HG03045 (cell line): ENCODE measurements around the gene GCNT1.
A peak's percentile ranks its signal among the peaks of the same experiment; 100 is the strongest.
"Not testable (repeated sequence)": the region's sequence is repeated elsewhere in the genome, so short reads cannot be mapped to it uniquely, and the experiment has no call there.

Experiments used
- ATAC-seq: cut with Tn5 transposase; IDR thresholded peaks from one replicate; pipeline ENCODE4 v1.9.1; 2021; ENCODE audit warnings: mild to moderate bottlenecking, moderate library complexity; ENCODE audit not compliant: unreplicated experiment

GCNT1 gene

DNA sequence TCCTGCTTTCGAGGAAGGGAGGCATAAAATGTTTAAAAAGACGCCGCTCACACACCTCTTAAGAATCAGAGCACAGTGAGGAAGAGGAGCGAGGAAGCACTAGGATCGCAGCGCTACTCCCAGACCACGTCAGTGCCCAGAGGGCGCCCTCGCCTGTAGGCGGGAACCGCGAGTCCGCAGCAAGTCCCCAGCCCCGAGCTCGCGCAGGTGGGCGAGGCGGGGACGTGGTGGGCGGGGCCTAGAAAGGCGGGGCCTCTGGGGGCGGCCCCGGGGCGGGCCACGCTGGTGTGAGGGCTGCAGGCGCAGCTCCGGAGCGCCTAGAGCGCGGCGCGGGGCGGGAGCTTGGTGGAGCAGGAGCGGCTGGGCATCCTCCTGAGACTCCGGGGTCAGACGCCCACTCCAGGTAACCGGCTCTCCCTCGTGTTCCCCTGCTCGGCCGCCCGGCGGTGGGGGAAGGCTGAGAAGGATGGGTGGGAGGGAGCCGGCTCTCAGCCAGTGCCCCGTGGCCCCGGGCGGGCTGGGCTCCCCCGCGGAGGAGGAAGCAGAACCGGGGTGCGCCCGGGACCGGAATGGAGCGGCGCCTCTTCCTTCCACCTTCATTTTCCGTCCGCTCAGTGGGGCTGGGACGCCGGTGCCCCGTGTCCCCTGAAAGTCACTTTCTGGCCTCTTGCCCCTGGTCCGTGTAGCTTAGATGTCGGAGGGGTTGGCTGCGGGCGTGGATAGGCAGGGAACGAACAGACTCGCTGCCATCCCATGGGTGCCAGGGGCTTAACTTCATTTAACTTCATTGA lies at the start of gene GCNT1:
Gene GCNT1 (plus strand): TSS at position 280 of the 791 bp plus-strand sequence. CDS start 43,200 bp downstream, outside the sequence.
- peak; percentile 89 for ATAC-seq

DNA sequence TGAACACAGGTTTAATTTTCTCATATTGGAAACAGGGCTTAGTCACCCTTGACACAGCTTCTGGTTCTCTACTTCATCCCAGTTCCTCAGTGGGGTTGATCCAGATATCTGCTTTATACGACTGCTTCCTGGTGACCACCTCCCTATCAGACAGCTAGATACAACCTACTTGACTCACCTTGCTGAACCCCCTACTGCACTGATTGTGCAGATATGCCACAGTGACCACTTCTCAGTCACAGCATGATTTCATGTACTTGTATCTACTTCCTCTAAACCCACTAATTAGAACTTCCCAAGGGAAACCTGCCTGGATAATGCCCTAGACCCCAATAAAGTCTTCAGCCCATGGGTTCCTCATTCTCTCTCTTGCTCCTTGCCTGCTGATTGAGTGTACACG lies 46.3 kb upstream of the GCNT1 start:
- ATAC-seq: no peak

DNA sequence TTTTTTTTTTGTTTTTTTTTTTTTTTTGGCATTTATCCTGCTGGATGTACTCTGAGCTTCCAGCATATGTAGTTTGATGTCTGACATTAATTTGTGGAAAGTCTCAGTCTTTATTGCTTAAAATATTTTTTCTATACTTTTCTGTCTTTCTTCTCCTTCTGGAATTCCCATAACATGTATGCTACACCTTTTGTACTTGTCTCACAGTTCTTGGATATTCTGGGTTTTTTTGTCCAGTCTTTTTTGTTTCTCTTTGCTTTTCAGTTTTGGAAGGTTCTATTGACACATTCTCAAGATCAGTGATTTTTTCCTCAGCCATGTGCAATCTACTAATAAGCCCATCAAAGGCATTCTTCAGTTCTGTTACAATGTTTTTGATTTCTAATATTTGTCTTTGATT lies 45.3 kb upstream of the GCNT1 start:
- no peak for ATAC-seq

DNA sequence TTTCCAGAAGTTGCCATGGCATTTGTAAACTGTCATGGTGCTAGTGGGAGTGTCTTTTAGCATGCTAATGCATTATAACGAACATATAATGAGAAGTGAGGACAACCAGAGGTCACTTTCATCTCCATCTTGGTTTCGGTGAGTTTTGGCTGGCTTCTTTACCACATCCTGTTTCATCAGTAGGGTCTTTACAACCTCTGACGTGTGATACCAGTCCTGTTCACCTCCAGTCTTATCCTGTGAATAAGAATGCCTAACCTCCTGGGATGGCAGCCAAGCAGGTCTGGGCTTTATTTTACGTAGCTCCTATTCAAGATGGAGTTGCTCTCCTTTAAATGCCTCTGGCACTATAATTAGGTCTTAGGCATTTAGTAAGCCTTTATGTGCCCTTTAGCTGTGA lies 44.3 kb upstream of the GCNT1 start:
- no peak for ATAC-seq

DNA sequence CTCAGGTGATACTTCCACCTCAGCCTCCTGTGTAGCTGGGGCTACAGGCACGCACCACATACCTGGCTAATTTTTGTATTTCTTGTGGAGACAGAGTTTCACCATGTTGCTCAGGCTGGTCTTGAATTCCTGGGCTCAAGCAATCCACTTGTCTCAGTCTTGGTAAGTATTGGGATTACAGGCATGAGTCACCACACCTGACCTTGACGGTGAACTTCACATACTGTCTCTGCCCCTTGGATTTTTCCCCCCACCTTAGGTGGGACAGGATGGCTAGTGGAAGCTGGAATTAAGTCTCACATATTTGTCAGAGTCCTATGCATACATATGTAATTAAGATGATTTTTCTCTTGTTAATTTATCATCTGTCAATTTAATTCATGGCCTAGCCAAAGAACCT lies 43.8 kb upstream of the GCNT1 start:
- ATAC-seq: no peak

DNA sequence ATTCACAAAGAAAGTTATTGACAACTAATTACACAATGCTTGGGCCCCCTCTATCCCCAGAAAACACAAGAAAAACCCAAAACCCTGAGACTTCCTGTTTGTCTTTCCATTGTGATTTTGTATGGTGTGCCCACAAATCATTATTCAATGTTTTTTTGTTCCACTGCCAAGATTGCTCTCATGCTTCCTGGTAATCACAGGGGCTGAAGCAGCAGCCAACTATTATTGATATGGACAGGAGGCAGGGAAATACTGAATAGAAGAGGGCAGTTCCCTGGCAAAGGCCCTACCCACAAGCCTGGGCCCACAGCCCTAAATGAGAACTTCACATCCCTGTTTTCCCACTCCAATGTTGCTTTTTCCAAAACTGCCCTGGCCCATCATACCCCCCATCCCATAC lies 43.3 kb upstream of the GCNT1 start:
- no peak for ATAC-seq

DNA sequence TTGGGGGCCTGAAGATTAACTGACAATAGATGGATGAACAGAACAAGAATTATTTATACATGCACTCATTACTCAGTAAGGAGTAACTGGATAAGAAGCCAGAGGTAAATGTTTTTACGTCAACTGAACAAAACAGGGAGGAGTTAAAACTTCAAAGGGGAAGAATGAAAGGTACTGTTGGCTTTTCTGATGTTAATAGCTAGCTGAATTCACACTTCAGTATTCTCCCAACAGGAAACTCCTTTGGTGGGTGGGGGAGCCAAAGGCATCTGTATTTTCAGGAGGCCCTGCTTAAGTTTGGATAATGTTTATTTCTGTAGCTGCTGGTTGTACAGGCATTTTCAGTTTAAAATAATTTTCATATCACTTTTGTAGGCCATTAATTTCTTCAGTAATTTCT lies 41.6 kb upstream of the GCNT1 start:
- ATAC-seq: no peak

DNA sequence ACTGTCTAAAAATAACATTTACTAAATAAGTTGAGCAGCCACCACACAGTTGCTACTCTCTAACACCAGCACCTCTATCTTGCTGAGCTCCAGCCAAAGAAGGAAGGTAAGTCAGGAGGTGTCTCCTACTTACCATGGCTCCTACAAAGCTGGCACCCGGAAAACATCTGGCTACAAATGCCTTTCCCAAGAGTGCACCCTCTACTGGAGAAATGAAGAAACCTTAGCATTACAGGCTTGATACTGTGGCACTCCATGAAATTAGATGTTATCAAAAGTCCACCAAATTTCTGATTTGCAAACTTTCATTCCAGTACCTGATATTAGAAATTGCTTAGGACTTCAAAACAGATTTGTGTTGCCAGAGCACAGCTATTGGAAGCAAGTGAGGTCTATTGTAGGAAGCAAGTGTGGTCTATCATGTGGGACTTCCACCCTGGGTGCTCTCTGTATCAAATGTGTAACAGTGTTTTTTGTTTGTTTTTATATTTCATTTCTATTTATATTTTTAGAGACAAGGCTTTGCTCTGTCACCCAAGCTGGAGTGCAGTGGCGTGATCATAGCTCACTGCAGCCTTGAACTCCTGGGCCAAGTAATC lies 39.1 kb upstream of the GCNT1 start:
- ATAC-seq: no peak

DNA sequence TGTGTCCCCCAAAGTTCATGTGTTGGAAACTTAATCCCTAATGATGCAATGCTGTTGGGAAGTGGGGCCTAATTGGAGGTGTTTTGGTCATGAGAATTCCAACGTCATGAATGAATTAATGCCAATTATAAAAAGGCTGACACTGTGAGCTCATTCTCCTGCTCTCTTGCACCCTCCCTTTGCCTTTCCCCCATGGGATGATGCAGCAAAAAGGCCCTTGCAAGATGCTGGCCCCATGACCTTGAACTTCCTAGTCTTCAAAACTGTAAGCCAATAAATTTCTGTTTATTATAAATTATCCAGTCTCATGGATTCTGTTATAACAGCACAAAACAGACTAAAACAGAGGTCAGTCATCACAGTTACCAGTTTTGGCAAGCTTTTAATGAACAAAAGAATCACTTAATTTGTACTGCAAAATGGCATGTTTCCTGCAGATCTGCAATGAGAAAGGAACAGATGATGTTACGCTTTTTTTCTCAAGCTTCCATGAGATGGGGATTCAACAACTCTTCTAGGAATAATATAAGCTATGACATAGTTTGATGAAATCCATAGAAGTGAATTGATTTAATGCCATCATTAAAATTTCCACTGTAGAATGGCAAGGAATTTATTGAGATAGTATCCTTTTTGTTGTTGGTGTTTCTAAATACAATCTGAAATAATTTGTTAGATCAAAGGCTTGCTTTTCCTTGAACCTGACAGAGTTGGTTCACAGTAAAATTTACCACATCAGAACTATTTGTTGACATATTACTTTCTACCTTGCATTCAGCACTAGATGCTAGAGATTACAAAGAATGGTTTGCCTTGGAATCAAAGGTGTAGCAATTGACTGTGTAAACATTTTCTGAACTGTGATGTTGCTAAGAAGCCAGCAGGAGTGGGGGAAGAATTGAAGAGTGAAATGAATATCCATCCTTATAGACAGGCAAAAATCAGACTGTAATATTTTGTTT lies 35.5 kb upstream of the GCNT1 start:
- ATAC-seq: no peak

DNA sequence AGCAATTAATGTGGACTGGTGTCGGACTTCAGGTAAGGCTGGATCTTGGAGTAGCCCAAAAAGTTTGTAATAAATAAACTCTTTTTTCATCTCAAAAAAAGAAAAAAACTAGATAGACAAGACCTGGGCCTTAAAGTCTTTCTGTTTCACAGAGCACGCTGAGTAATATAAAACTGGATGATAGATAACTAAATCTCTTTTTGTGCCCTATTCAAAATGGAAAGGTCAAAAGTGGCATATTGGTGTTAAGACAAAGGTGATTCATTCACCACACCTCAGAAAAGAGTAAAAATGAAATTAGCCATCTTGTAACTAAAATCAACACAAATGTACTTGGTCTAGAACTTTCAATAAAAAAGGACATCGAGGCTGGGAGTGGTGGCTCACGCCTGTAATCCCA lies 34.5 kb upstream of the GCNT1 start:
- no peak for ATAC-seq

DNA sequence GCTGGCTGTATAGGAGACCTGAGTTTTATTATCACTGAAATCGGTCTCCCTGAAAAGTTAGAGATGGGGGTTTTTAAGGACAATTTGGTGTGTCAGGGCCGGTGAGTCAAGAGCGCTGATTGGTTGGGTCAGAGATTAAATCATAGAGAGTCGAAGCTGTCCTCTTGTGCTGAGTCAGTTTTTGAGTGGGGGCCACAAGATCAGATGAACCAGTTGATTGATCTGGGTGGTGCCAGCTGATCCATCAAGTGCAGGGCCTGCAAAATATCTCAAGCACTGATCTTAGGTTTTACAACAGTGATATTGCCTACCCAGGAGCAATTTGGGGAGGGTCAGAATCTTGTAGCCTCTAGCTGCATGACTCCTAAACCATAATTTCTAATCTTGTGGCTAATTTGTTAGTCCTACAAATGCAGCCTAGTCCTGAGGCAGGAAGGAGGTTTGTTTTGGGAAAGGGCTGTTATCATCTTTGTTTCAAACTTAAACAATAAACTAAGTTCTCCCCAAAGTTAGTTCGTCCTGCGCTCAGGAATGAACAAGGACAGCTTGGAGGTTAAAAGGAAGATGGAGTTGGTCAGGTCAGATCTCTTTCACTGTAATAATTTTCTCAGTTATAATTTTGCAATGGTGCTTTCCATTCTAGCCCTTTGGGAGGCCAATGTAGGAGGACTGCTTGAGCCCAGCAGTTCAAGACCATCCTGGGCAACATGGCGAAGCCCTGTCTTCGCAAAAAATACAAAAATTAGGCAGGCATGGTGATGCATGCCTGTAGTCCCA lies 33.1 kb upstream of the GCNT1 start:
- ATAC-seq: no peak

DNA sequence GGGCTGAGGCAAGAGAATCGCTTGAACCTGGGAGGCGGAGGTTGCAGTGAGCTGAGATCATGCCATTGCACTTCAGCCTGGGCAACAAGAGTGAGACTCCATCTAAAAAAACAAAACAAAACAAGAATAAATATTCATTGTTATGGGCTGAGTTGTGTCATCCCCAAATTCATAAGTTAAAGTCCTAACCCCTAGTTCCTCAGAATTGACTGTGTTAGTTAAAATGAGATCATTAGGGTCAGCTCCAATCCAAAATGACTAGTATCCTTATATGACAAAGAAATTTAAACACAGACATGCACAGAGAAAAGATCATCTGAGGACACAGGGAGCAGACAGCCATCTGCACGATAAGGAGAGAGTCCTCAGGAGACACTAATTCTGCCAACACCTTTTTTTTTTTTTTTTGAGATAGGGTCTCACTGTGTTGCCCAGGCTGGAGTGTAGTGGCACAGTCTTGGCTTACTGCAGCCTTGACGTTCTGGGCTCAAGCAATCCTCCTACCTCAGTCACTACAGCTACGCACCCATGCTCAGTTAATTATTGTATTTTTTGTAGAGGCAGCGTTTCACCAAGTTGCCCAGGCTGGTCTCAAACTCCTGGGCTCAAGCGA lies 32.1 kb upstream of the GCNT1 start:
- no peak for ATAC-seq

DNA sequence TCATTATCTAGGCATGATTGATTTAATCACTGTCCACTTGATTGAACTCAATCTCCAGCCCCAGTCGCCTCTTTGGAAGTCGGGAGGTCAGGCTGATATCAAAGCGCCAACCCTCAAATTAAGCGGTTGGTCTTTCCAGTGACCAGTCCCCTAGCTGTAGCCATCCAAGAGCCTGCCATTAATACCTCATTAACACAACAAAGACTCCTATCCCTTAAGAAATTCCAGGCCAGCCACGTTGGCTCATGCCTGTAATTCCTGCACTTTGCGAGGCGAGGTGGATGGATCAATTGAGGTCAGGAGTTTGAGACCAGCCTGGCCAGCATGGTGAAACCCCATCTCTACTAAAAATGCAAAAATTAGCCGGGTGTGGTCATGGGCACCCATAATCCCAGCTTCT lies 27.4 kb upstream of the GCNT1 start:
- no peak for ATAC-seq

DNA sequence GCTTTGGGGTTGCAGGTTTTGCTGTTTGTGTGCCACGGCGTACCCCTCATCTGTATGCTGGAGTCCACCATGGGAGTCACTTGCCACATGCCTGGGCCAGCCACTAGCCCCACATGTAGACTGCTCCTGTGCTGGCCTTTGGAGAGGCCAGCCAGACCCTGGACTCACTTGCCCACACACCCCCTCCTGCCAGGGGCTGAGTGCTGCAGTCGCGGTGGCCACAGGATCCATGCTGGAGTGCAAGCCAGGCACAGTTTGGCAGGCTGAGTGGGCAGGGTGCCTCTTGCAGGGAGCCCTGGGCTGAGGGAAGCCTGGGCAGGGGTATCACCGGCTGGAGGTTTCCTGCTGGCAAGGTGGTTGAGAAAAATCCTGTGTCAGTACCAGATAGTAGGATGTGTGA lies 25.6 kb upstream of the GCNT1 start:
- no peak for ATAC-seq

DNA sequence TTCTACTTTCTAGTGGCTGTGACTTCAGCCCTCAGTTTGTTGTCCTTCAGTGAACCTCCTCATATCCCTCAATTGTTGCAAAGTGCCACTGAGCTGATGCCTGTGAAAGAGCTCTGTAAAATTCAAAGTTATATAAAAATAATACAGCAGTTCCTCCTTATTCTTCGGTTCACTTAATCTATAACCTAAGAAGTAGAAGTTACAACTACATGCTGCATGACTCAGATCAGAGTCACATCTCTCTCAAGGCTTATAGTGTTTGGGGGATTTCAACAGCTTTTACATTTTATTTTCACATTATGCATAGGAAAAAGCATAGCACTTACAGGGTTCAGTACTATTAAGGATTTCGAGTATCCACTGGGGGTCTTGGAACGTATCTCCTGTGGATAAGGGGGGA lies 25.1 kb upstream of the GCNT1 start:
- no peak for ATAC-seq

DNA sequence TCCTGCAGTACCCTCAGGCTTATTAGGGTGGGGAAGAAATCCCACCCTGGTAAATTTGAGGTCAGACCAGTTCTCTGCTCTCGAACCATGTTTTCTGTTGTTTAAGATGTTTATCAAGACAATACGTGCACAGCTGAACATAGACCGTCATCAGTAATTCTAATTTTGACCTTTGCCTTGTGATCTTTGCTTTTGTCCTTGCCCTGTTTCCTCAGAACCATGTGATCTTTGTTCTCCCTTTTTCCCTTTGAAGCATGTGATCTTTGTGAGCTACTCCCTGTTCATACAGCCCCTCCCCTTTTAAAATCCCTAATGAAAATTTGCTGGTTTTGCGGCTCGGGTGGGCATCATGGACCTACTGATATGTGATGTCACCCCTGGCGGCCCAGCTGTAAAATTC lies 24.1 kb upstream of the GCNT1 start:
- ATAC-seq: not testable (repeated sequence)

DNA sequence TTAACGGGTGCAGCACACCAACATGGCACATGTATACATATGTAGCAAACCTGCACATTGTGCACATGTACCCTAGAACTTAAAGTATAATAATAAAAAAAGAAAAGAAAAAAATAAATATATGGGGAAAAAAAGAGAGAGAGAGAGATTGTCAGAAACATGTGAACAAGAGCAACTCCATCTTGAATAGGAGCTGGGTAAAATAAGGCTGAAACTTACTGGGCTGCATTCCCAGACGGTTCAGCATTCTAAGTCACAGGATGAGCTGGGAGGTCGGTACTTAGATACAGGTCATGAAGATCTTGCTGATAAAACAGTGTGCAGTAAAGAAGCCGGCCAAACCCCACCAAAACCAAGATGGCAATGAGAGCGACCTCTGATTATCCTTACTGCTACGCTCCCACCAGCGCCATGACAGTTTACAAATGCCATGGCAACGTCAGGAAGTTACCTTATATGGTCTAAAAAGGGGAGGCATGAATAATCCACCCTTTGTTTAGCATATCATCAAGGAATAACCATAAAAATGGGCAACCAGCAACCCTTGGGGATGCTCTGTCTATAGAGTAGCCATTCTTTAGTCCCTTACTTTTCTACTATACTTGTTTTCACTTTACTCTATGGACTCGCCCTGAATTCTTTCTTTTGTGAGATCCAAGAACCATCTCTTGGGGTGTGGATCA lies 21.8 kb upstream of the GCNT1 start:
- ATAC-seq: not testable (repeated sequence)

DNA sequence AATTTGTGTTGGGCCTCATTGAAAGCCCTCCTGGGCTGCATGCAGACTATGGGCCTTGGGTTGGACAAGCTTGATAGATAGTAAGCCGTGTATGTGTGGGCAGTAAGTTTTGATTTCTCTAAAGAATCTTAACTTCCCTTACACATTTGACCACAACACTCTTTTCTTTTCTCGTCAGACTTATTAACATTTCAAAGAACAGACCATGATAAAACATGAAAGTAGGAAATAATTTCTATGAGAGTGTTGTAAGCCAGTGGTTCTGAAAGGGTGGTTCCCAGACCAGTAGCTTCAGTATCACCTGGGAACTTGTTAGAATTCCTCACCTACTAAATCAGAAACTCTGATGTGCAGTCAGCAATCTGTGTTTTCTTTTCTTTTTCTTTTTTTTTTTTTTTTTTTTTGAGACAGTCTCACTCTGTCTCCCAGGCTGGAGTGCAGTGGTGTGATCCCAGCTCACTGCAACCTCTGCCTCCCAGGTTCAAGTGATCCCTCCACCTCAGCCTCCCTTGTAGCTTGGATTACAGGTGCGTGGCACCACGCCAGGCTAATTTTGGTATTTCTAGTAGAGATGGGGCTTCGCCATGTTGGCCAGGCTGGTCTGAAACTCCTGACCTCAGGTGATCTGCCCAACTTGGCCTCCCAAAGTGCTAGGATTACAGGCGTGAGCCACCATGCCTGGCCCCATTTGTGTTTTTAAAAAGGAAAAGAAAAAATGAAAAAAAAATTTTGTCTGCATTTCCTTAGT lies 20.0 kb upstream of the GCNT1 start:
- peak; percentile 69 for ATAC-seq
